Chondrocyte (in vitro differentiated cells): ENCODE data around the gene VTA1. TPM values are rescaled to one million over a fixed set of nuclear protein-coding genes. Genes with fewer than 3 reads are reported as not detected.
"Not testable (repeated sequence)": the region's sequence is repeated elsewhere in the genome, so short reads cannot be mapped to it uniquely, and the experiment has no call there.

Experiments used
- DNase-seq: peaks from one replicate; pipeline ENCODE4 v3.0.0; 2021; ENCODE audit warnings: mixed read lengths, low spot score
- H3K27ac Mint-ChIP-seq: one replicate; pipeline ENCODE4 v1.8.0; 2021; ENCODE audit warnings: mild to moderate bottlenecking, moderate library complexity, mixed read lengths; ENCODE audit not compliant: unreplicated experiment
- H3K27me3 Mint-ChIP-seq: 2 replicates; pipeline ENCODE4 v1.8.0; 2021; ENCODE audit warnings: low read depth, mixed read lengths
- H3K36me3 Mint-ChIP-seq: 2 replicates; pipeline ENCODE4 v1.8.0; 2021; ENCODE audit warnings: low read depth, mixed read lengths
- H3K4me1 Mint-ChIP-seq: 2 replicates; pipeline ENCODE4 v1.8.0; 2021; ENCODE audit warnings: low read depth, mild to moderate bottlenecking, mixed read lengths
- H3K4me3 Mint-ChIP-seq: one replicate; pipeline ENCODE4 v1.8.0; 2021; ENCODE audit warnings: mild to moderate bottlenecking, moderate library complexity, mixed read lengths; ENCODE audit not compliant: unreplicated experiment
- H3K9me3 Mint-ChIP-seq: 2 replicates; pipeline ENCODE4 v1.8.0; 2021; ENCODE audit warnings: low read depth, mixed read lengths
- CTCF ChIP-seq: fragments of 200-600 bp; sonication (generic); IDR thresholded peaks from 2 replicates; pipeline ENCODE4 v1.5.0; 2021; ENCODE audit warnings: antibody characterized with exemption, mild to moderate bottlenecking, moderate library complexity
- total RNA-seq: library from RNA; stranded (reverse); gene quantifications from 3 replicates; pipeline ENCODE4 v1.2.1, GENCODE V29; 2021

The VTA1 gene
- total RNA-seq, 1 donor from 2014 or later: 39.3 TPM

- H3K27ac Mint-ChIP-seq: no peak overlapping the region
- no peak for TF ChIP-seq CTCF
- H3K4me1 Mint-ChIP-seq: peaks cover 12% of the 10 kb centered on the region
- no peak overlapping the region for H3K4me3 Mint-ChIP-seq
- no peaks in the 10 kb centered on the region for H3K27me3 Mint-ChIP-seq
- DNase-seq: no peak
- H3K36me3 Mint-ChIP-seq: peaks cover 6% of the 10 kb centered on the region
- H3K9me3 Mint-ChIP-seq: peaks cover under 1% of the 10 kb centered on the region
Measured at GRCh38 chr6:142183351-142183750, 36.3 kb downstream of the VTA1 start.

GRCh38 chr6:142184307-142184706 is 37.2 kb downstream of the VTA1 start:
- TF ChIP-seq CTCF: no peak
- no peaks in the 10 kb centered on the region for H3K27me3 Mint-ChIP-seq
- no peak for DNase-seq
- peaks cover 16% of the 10 kb centered on the region for H3K4me1 Mint-ChIP-seq
- H3K9me3 Mint-ChIP-seq: no peaks in the 10 kb centered on the region
- no peak overlapping the region for H3K4me3 Mint-ChIP-seq
- H3K36me3 Mint-ChIP-seq: peaks cover 3% of the 10 kb centered on the region
- H3K27ac Mint-ChIP-seq: no peak overlapping the region

- Mint-ChIP-seq H3K9me3 (no peaks in the 10 kb centered on the region), H3K27me3 (no peaks in the 10 kb centered on the region), H3K36me3 (peaks cover 6% of the 10 kb centered on the region), H3K4me3 (no peak overlapping the region), H3K27ac (no peak overlapping the region), H3K4me1 (peaks cover 18% of the 10 kb centered on the region)
- no peak for TF ChIP-seq CTCF
- no peak for DNase-seq
Measured at GRCh38 chr6:142185641-142186040, 38.6 kb downstream of the VTA1 start.

- Mint-ChIP-seq H3K4me3 (no peak overlapping the region), H3K4me1 (peaks cover 18% of the 10 kb centered on the region), H3K27me3 (no peaks in the 10 kb centered on the region), H3K36me3 (peaks cover 6% of the 10 kb centered on the region), H3K27ac (no peak overlapping the region), H3K9me3 (no peaks in the 10 kb centered on the region)
- DNase-seq: no peak
- no peak for TF ChIP-seq CTCF
Measured at GRCh38 chr6:142187209-142187608, 40.1 kb downstream of the VTA1 start.

- DNase-seq, H3K9me3 Mint-ChIP-seq, H3K36me3 Mint-ChIP-seq, H3K4me3 Mint-ChIP-seq, H3K27me3 Mint-ChIP-seq, H3K27ac Mint-ChIP-seq: not testable (repeated sequence)
- H3K4me1 Mint-ChIP-seq: peaks cover 18% of the 10 kb centered on the region
- TF ChIP-seq CTCF: peak; percentile 43
Measured at GRCh38 chr6:142188341-142188740, 41.3 kb downstream of the VTA1 start.
